ENCODE data around the gene MID1.

DNA sequence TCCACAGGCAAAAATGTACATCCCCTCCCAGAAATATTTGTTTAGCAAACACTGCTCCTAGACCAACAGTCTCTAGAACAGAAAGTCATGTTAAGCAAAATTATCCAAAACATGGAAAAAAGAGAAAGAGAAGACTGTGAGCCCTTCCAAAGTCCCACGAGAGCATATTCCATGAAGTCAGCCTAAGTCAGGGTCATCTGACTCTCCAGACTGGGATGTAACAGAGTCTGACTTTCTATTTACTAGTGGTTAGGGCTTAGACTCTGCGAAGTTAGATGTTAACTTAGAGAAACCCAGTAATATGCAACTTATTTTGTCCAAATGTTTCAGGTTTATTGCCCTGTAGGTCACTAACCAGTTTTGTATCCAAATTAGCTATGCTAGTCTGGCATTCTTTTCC is 102.3 kb downstream of the MID1 start:
- TF ChIP-seq, protein P1, sequence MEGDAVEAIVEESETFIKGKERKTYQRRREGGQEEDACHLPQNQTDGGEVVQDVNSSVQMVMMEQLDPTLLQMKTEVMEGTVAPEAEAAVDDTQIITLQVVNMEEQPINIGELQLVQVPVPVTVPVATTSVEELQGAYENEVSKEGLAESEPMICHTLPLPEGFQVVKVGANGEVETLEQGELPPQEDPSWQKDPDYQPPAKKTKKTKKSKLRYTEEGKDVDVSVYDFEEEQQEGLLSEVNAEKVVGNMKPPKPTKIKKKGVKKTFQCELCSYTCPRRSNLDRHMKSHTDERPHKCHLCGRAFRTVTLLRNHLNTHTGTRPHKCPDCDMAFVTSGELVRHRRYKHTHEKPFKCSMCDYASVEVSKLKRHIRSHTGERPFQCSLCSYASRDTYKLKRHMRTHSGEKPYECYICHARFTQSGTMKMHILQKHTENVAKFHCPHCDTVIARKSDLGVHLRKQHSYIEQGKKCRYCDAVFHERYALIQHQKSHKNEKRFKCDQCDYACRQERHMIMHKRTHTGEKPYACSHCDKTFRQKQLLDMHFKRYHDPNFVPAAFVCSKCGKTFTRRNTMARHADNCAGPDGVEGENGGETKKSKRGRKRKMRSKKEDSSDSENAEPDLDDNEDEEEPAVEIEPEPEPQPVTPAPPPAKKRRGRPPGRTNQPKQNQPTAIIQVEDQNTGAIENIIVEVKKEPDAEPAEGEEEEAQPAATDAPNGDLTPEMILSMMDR (IDR thresholded peaks at IDR 0.05; ENCODE audit: borderline replicate concordance, extremely low read depth, low read length, poor library complexity, severe bottlenecking) = no peak
- no peak for TF ChIP-seq EZH2 (IDR thresholded peaks at IDR 0.05; ENCODE audit: borderline replicate concordance, low read depth, low read length, severe bottlenecking)
